ENCODE data around the gene PNRC1.
"Not testable (repeated sequence)": the region's sequence is repeated elsewhere in the genome, so short reads cannot be mapped to it uniquely, and the experiment has no call there.

The PNRC1 gene

GRCh38 chr6:89110284-89110683 is 29.7 kb downstream of the PNRC1 start:
- DNase-seq (ENCODE audit: low read depth): no peak

DNA sequence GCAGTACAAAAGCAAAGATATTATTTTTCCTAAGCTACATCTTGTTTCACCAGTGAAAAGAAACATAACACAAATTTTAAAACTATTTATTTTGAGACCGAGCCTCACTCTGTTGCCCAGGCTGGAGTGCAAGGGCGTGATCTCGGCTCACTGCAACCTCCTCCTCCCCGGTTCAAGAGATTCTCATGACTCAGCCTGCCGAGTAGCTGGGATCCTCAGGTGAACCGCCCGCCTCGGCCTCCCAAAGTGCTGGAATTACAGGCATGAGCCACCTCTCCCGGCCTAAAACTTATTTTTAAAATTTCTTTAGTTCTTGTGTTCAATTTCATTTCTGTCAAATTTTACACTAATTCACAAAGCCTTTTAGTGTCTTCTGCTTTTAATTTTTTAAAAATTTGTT is 31.4 kb downstream of the PNRC1 start:
- DNase-seq (ENCODE audit: low read depth): no peak

GRCh38 chr6:89116702-89117101 is 36.2 kb downstream of the PNRC1 start:
- no peak for DNase-seq (ENCODE audit: low read depth)

- peak; percentile 30 for DNase-seq (ENCODE audit: low read depth)
Observed at GRCh38 chr6:89117211-89118108, 36.9 kb downstream of the PNRC1 start, which contains the start of gene SRSF12. SRSF12 (minus strand) TSS chr6:89118071; CDS start chr6:89117887, 184 bp downstream.

DNA sequence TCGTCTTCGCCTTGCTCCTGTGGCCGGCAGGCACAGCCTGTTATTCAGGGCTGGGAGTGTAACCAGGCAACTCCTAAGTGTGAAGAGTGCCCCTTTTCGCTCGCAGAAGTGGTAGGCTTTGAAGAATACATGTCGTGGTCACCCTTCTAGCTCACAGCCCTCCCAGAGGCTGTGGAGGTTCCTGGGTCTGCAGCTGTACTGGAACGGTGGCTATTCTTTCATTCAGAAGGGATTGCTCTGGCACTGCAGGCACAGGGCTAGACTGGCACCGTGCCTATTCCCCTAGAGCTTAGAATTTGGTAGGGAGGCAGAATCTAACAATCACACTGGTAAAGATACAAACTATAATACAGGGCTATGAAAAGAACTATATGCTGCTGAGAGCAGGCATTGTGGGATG is 38.4 kb downstream of the PNRC1 start:
- no peak for DNase-seq (ENCODE audit: low read depth)

- peak; percentile 21 for DNase-seq (ENCODE audit: low read depth)
Observed at GRCh38 chr6:89120371-89120770, 39.8 kb downstream of the PNRC1 start.

GRCh38 chr6:89121934-89122333 is 41.4 kb downstream of the PNRC1 start:
- no peak for DNase-seq (ENCODE audit: low read depth)

- DNase-seq (ENCODE audit: low read depth): peak; percentile 43
Observed at GRCh38 chr6:89122625-89123024, 42.1 kb downstream of the PNRC1 start.

- not testable (repeated sequence) for DNase-seq (ENCODE audit: low read depth)
Observed at GRCh38 chr6:89128256-89128671, 47.7 kb downstream of the PNRC1 start.

DNA sequence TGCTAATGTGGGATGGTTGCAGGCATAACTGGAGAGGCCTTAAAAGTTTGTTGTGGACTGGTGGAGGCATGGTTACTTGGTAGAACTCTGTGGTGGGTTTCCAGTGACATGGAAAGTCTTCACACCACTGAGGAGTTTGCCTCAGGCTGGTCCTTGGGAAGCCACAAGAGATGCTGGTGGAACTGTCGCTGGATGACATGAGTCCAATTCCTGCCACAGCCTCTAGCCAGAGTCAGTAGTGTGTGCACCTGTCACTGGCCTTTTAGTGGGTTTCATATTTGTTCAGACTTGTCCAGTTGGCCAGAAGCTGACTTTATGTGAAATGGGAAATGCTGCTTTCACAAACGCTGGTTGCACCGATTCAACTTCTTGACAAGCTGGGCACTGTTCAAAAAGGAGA is 51.0 kb downstream of the PNRC1 start:
- DNase-seq (ENCODE audit: low read depth): no peak

DNA sequence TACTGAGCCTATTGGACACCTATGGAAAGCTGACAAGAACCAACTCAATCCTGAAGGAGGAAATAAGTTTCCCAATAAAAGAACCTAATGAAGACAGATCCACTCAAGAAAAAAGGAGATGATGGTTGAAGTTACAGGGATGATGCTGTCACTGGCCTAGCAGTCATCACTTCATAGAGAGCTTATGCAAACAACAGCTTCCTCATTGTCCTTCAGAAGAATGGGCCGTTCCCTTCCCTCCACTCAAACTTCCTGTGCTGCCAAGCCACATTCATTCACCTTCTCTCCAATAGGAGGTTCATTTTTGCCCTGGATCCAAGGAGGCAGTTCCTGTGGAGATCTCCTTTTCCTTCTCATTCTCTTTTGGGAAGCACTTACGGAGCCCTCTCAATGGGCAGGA is 51.5 kb downstream of the PNRC1 start:
- no peak for DNase-seq (ENCODE audit: low read depth)

DNA sequence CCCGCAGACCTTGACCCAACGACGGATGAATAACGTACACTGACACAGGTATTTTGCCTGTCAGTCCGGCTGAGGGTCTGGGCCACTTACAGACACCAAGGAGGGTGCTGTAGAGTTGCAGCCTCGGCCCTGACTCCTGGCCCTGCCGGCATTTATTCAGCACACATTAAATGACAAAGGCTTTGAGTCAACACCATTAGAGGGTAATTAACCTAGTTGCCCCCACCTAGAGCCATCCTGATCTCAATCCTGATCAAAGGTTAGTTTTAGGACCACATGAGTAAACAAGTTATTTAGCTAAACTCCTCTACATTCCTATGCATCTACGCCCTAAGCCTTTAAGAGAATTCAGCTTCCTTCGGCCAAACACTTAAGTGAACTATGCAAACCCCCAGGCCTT is 53.4 kb downstream of the PNRC1 start:
- no peak for DNase-seq (ENCODE audit: low read depth)

GRCh38 chr6:89134723-89135122 is 54.2 kb downstream of the PNRC1 start:
- no peak for DNase-seq (ENCODE audit: low read depth)

Measured in EH (cell line).